IPS-NIHi7 (cell line): ENCODE measurements around the gene EML2.
A peak's percentile ranks its signal among the peaks of the same experiment; 100 is the strongest.
"Not testable (repeated sequence)": the region's sequence is repeated elsewhere in the genome, so short reads cannot be mapped to it uniquely, and the experiment has no call there.

Experiments used
- DNase-seq: peaks from one replicate; pipeline ENCODE4 v3.0.0; 2012; ENCODE audit warnings: mixed read lengths; ENCODE audit errors: extremely low spot score

Gene EML2, protein sequence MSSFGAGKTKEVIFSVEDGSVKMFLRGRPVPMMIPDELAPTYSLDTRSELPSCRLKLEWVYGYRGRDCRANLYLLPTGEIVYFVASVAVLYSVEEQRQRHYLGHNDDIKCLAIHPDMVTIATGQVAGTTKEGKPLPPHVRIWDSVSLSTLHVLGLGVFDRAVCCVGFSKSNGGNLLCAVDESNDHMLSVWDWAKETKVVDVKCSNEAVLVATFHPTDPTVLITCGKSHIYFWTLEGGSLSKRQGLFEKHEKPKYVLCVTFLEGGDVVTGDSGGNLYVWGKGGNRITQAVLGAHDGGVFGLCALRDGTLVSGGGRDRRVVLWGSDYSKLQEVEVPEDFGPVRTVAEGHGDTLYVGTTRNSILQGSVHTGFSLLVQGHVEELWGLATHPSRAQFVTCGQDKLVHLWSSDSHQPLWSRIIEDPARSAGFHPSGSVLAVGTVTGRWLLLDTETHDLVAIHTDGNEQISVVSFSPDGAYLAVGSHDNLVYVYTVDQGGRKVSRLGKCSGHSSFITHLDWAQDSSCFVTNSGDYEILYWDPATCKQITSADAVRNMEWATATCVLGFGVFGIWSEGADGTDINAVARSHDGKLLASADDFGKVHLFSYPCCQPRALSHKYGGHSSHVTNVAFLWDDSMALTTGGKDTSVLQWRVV

DNA sequence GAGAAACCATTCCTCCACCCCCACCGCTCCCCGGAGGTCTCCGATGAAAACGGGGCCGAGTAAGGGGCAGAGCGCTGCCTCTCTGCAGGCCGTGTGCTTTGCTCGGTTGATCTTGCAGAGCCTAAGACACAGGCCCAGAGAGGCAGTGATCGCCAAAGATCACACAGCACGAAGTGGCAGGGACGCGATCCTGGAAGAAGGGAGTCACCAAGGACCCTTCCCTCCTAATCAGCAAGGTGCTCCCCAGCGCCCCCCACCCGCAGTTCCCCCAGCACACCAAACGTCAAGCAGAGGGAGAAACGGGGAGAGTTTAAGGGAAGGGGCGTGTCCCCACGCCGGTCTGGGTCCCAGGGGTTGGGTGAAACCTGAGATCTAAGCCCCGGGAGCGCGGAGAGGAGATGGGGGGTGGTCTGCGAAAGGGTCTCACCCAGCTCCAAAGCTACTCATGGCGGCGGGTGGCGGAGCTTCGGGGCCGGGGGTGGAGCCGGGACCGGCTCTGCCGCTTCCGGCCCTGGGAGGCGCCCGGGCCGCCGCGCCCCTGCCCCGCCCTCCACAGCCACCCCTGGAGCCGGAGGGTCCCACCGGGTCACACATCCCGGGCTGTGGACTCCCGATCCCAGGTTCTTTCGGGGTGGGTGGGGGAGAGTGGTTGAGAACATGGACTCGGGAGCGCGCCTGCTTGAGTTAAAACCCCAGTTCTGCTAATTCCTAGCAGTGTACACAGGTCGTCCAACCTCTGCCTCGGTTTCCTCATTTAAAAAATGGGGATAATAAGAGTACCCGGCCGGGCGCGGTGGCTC, at the start of gene EML2:
EML2 (minus strand) TSS at position 468 of the 800 bp plus-strand sequence; CDS start at position 447, 21 bp downstream.
- DNase-seq: peak; percentile 85

DNA sequence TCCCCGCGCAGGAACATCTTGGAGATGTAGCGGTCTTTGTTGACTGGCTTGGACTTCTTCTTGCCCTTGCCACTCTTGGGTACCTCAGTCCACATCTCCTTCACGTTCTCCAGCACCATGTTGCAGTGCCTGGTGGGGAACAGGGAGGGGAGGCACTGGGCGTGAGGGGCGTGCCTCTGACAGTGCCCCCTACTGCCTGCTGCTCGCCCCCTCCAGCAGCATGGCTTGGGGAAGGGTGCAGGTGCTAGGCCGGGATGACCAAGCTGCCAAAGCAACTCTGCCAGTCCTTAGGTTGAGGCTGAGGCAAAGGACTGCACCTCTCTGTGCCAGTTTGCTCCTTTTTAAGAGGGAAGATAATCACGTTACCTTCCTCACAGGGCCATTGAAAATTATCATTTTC, 48.4 kb upstream of the EML2 start:
- no peak for DNase-seq

DNA sequence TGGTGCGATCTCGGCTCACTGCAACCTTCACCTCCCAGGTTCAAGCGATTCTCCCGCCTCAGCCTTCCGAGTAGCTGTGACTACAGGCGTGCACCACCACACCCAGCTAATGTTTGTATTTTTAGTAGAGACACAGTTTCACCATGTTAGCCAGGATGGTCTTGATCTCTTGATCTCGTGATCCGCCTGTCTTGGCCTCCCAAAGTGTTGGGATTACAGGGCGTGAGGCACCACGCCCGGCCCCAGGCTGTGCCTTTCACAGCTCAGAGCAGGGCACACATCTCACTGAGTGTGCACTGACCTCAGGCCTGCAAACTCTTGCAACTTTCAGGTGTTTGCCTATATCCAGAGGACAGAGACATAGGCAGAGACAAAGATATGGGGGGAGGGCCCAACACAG, 45.8 kb upstream of the EML2 start:
- not testable (repeated sequence) for DNase-seq

- no peak for DNase-seq
These were observed 43.7 kb upstream of the EML2 start for GRCh38 chr19:45682908-45683307.

DNA sequence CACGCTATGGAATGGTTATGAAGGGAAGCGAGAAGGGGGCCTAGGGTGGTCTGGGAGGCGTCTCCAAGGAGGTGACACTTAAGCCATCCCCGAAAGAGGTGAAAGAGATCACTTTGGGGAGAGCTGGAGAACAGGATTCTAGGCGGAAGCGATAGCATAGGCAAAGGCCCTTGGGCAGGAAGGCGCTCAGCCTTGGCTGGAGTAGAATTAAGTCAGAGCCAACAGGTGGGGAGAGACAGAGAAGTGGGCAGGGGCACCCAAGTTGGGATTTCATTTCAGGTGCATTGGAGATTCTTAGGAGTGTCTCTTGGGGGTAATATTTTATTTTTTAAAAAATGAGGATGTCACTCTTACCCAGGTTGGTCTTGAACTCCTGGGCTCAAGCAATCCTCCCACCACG, 42.9 kb upstream of the EML2 start:
- no peak for DNase-seq

GRCh38 chr19:45681391-45682015, 42.3 kb upstream of the EML2 start:
- DNase-seq: peak; percentile 80

DNA sequence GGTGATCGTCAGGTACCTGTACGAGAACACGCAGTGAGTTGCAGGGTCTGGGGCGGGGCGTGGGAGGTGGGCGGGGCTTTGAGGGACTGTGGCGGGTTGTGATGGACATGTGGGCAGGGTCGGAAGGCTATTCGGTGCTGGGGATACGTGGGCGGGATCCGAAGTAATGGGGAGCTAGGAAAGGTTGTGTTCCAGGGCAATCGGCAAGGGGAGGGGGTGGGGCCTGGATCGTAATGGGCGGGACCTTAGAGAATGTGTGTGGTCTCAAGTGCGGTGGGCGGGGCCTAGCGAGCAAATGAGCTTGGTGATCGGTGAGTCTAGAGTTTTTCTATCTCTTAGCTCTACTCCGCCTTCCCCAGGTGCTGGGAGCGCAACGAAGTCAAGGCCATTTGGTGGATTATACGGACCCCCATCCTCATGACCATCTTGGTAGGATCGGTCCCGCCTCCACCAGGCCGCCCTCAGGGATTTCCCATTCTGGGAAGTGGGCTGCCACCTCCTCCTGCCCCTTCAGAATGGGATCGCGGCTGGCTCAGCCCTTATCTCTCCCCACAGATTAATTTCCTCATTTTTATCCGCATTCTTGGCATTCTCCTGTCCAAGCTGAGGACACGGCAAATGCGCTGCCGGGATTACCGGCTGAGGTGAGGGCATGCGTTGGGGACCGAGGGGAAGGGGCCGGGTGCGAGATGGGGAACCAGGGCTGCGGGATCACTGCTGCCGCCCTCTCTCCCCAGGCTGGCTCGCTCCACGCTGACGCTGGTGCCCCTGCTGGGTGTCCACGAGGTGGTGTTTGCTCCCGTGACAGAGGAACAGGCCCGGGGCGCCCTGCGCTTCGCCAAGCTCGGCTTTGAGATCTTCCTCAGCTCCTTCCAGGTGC, 38.4 kb upstream of the EML2 start:
- DNase-seq: peak; percentile 95

DNA sequence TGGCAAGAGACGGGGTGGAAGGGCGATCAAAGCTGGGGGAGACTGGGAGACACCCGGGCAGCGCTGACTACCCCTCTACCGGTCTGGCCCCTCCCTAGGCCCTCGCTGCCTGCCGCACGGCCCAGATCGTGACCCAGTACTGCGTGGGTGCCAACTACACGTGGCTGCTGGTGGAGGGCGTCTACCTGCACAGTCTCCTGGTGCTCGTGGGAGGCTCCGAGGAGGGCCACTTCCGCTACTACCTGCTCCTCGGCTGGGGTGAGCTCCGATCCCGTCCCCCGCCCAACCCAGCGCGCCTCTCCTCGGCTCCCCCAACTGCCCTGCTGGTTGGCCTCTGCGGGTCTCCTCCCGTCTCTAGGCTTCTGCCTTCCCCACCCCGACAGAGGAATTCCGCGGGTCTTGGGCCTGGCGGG, 37.7 kb upstream of the EML2 start:
- peak; percentile 52 for DNase-seq

DNA sequence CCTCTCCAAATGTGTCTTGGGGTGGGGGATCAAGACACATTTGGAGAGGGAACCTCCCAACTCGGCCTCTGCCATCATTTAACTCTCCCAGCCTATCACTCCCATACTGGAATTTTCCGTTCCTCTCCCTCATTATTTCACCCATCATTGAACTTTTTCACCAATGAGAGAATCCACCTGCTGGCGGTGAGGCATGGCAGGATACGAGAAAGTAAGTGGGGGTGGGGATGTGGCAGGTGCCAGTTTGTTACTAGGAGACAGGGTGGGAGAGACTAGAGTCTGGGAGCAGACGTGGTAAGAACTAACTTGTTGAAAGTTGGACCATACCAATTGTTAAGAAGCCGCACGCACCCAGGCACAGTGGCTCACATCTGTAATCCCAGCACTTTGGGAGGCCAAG, 35.7 kb upstream of the EML2 start:
- no peak for DNase-seq

DNA sequence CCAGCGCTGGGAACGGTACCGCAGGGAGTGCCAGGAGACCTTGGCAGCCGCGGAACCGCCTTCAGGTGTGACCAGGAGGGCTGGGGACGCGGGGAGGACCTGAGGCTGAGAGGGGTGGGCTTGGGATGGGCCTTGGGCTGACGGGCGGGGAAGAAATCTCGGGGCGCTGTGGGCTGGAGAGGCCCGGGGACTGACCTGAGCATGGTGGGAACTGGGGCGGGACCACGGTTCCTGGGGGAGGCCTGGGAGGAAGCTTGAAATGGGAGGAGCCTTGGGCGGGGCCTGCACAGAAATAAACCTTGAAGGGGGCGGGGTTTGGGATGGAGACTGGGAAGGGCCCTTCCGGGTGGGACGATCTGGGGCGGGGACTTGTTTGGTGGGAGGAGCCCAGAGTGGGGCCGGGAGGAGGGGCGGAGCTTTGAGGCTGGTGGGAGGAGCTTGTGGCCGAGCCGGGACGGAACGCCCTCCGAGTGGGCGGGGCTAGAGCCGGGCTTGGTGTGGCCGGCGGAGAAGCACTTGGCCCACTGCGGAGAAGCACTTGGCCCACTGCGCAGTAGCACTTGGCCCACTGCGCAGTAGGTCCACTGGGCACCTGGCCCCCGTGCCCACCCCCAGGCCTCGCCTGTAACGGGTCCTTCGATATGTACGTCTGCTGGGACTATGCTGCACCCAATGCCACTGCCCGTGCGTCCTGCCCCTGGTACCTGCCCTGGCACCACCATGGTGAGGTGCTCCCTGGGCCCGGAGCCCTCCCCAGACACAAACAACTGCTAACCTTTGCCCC, 31.7 kb upstream of the EML2 start:
- DNase-seq: peak; percentile 98

GRCh38 chr19:45668342-45668871, 29.2 kb upstream of the EML2 start:
- DNase-seq: no peak

DNA sequence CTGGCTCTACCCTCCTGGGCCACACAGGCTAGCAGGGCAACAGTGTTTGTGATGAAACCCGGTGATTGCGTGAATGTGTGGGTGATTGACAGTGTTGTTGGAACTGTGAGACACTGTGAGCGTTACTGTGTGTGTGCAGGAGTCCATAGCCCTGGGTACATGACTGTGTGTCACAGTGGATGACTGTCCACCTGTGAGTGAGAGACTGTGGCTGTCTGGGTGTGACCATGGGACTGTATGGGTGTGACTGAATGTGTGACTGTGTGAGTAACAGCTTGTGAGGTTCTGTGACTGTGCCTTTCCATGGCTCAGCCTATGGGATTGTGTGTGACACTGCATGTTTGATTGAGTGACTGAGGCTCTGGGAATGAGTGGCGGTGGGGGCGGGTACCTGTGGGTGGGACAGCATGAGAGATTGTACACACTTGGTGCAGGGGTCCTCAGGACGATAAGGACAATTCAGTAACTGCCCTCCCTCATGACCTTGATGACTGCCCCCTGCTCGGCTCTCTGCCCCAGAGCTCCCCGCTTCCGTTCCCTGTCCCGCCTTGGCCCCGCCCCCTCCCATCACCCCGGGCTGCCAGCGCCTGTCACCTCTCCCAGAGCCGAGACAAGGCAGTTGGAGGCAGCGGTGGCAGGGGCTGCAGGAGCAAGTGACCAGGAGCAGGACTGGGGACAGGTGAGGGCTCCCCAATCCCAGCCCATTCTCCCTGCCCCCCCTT, 28.6 kb upstream of the EML2 start, which contains the start of gene GIPR:
GIPR (plus strand) TSS at position 602 of the 722 bp plus-strand sequence. CDS start 1,300 bp downstream, outside the sequence.
- peak; percentile 77 for DNase-seq

GRCh38 chr19:45664575-45664974, 25.4 kb upstream of the EML2 start:
- no peak for DNase-seq

DNA sequence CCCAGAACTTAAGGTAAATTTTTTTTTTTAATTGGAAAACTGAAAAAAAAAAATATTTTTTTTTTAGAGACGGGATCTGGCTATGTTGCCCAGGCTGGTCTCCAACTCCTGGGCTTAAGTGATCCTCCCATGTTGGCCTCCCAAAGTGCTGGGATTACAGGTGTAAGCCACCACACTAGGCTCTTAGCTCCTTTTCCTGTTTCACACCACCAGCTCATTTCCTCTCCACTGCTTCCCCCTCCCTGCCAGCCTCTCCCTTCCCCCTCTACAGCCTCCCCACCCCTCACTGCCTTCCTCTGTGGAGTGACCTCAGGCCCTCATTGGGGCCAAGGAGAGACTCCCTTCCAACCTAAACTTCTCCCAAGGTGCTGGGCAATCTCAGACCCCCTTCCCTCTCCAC, 24.6 kb upstream of the EML2 start:
- DNase-seq: no peak

GRCh38 chr19:45660636-45661035, 21.4 kb upstream of the EML2 start:
- DNase-seq: no peak

DNA sequence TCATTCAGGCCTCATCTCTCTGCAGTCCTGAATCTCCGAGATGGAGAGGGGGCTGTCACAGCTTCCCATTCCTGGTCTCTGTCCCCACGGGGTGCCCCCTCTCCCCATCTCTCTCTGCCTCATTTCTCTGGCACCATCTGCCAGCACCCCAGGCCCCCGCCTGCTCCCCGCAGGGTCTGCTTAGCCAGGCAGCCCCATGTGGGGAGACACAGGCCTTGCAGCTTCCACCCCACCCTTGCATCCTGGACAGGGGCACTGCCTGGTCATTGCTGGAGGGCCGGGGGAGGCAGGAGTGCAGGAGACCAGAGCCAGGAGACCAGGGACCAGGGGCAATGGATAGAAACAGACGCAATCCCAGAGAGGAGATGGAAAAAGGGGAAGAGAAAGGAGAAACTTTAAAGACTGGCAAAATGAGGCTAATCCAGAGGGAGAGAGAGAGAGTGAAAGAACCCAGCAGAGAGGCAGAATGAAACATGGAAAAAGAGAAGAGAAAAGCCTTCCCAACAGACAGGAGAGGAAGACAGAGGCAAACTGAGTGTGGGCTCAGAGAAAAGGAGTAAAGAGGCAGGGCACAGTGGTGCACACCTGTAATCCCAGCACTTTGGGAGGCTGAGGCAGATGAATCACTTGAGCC, 20.0 kb upstream of the EML2 start:
- DNase-seq: no peak

DNA sequence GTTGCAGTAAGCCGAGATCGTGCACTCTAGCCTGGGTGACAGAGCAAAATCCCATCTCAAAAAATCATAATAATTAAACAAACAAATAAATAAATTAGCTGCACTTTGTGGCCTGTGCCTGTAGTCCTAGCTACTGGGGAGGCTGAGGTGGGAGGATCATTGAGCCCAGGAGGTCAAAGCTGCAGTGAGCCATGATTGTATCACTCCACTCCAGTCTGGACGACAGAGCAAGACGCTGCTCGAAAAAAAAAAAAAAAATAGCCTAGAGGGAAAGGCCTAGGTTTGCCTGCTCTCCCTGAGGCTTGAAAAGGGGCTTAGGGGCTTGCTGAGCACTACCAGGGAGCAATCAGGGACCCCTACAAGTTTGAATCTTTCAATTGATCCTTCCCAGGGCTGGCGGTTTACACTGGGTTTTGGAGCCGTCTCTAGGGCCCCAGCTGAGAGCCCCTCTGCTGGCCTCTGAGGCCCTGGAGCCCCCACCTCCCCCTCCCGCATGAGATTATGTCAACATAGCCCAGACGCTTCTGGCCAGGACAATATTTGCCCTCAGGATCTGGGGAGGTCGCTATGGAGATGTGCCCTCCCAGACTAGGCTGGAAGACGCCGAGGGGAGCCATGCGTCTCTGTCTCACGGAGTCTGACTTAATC, 18.4 kb upstream of the EML2 start:
- DNase-seq: no peak

GRCh38 chr19:45655073-45655472, 15.9 kb upstream of the EML2 start:
- no peak for DNase-seq
